Measurements from ENCODE around the gene MCF2L.
"Not testable (repeated sequence)": the region's sequence is repeated elsewhere in the genome, so short reads cannot be mapped to it uniquely, and the experiment has no call there.

The MCF2L gene

DNA sequence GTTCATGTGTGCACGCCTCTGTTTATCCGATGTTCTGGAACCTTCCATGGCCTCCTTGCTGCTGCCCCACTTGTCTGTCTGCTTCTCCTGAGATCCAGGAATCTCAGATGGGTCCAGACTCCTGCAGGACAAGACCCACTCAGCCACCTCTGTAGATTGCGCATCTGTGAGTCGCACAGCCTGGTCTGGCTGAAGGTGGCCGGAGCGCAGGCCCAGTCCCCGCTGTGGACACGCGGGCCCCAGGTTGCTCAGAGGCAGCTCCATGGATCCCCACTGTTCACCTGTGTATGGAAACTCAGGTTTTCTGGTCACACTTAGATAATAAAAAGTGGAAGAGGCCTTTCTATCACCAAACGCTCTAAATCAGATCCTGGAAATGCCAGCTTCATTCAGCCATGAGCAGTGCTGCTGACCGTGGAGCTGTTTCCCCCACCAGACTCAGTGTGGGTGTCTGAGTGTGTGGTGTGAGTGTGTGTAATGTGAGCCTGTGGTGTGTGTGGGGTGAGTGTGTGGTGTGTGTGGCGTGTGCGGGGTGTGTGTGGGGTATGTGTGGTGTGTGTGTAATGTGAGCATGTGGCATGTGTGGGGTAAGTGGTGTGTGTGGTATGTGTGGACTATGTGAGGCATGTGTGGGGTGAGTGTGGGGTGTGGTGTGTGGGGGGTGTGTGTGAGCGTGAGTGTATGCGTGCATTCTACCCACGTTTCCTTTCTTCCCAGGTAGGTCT is 59.5 kb downstream of the MCF2L start:
- no peak for DNase-seq (ENCODE audit: low spot score)
- Histone ChIP-seq H3K27ac (no peak overlapping the region), H3K4me3 (no peak overlapping the region)
- TF ChIP-seq, protein P1, sequence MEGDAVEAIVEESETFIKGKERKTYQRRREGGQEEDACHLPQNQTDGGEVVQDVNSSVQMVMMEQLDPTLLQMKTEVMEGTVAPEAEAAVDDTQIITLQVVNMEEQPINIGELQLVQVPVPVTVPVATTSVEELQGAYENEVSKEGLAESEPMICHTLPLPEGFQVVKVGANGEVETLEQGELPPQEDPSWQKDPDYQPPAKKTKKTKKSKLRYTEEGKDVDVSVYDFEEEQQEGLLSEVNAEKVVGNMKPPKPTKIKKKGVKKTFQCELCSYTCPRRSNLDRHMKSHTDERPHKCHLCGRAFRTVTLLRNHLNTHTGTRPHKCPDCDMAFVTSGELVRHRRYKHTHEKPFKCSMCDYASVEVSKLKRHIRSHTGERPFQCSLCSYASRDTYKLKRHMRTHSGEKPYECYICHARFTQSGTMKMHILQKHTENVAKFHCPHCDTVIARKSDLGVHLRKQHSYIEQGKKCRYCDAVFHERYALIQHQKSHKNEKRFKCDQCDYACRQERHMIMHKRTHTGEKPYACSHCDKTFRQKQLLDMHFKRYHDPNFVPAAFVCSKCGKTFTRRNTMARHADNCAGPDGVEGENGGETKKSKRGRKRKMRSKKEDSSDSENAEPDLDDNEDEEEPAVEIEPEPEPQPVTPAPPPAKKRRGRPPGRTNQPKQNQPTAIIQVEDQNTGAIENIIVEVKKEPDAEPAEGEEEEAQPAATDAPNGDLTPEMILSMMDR (IDR thresholded peaks at IDR 0.05): no peak

DNA sequence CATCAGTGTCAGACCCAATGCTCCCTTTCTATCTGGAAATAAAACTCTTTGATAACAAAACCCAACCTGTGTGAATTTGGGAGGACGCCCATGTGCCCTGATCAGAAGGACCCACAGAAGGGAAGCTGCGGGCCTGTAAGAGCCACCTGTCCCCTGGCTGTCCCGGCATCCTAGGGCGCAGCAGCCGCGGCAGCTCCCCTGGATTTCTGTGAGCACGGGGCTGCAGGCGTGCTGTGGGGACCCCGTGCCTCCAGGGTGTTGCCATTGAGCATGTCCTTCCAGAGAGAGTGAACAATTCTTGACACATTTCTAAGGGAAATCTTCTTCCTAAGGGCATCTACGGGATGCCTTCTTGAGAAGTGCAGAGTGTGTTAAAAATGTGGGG is 60.0 kb downstream of the MCF2L start:
- TF ChIP-seq, protein P1 (IDR thresholded peaks at IDR 0.05): no peak
- Histone ChIP-seq H3K27ac (no peak overlapping the region), H3K4me3 (no peak overlapping the region)
- DNase-seq (ENCODE audit: low spot score): no peak

DNA sequence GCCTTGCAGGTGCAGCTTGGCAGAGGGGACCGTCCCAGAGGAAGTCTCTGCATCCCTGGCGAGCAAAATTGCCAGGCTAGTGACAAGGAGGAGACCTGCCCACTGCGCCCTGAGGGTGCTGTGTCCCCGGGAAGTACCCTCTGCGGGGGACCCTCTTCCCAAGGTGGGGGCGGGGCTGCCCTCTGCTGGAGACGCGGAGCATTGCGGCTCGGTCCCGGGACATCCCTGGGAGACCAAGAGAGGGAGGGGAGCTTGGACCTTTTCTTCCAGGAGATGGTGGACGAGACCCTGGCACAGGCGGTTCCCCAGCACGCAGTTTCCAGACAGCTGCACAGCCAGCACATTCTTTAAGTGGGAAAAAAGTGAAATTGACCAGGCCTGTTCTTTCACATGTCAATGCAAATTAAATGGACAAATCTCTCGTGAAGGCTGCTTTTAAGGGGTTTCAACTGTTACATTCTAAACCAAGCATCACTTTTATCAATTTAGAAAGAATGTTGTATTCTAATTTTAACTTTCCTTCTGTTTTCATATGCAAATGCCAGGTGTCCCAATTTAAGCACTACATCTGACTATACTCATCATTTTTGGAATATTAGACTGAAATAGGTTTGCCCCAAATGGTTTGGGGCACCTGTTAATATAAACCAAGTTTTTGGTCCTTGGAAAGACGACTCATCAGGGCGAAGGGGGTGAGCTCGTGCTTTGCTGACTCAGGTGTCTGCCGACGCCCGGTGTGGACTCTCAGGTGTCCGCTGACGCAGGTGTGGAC is 60.7 kb downstream of the MCF2L start:
- H3K27ac ChIP-seq: no peak overlapping the region
- no peak for DNase-seq (ENCODE audit: low spot score)
- H3K4me3 ChIP-seq: no peak overlapping the region
- TF ChIP-seq, protein P1 (IDR thresholded peaks at IDR 0.05): no peak

DNA sequence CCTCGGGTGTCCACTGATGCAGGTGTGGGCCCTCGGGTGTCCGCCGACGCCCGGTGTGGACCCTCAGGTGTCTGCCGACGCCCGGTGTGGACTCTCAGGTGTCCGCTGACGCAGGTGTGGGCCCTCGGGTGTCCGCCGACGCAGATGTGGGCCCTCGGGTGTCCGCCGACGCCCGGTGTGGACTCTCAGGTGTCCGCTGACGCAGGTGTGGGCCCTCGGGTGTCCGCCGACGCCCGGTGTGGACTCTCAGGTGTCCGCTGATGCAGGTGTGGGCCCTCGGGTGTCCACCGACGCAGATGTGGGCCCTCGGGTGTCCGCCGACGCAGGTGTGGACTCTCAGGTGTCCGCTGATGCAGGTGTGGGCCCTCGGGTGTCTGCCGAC is 61.2 kb downstream of the MCF2L start:
- DNase-seq (ENCODE audit: low spot score): not testable (repeated sequence)

DNA sequence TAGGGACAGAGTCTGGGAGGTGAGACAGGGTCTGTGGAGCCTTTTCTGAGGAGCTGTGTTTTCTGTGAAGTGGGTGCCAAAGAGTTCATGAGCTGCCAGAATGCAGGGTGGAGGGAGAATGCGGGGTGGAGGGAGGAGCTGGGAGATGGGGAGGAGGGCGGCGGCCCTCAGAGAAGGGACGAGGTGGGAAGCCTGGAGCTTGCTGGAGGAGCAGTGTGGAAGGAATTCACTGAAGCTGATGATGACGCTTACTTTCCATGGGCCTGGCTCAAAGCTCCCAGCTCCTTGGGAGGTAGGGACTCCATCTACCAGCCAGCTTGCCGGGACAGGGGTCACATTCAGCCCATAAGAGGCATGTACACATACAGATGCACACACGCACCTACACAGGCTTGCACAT is 62.5 kb downstream of the MCF2L start:
- H3K4me3 ChIP-seq: no peak overlapping the region
- H3K27ac ChIP-seq: no peak overlapping the region
- TF ChIP-seq, protein P1 (IDR thresholded peaks at IDR 0.05): no peak
- DNase-seq (ENCODE audit: low spot score): no peak

More for the DNA sequence above, 61.2 kb downstream of the MCF2L start:
- not testable (repeated sequence) for H3K27ac ChIP-seq, H3K4me3 ChIP-seq

DNA sequence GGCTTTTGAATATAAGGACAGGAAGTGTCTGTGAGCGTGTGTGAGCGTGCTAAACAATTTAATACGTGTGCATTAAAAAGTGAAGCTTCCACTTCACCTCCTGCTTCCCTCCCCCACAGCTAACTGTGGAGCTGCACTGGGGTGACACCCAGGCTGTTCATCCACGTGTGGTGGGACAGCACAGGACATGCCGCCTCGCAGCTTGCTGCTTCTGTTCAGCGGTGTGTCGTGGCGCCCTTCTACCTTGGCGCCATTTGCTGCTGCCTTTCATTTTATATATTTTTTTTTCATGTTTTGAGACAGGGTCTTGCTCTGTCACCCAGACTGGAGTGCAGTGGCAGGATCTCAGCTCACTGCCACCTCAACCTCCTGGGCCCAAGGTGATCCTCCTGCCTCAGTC is 63.3 kb downstream of the MCF2L start:
- DNase-seq (ENCODE audit: low spot score): no peak
- Histone ChIP-seq H3K27ac (no peak overlapping the region), H3K4me3 (no peak overlapping the region)
- TF ChIP-seq, protein P1 (IDR thresholded peaks at IDR 0.05): no peak

DNA sequence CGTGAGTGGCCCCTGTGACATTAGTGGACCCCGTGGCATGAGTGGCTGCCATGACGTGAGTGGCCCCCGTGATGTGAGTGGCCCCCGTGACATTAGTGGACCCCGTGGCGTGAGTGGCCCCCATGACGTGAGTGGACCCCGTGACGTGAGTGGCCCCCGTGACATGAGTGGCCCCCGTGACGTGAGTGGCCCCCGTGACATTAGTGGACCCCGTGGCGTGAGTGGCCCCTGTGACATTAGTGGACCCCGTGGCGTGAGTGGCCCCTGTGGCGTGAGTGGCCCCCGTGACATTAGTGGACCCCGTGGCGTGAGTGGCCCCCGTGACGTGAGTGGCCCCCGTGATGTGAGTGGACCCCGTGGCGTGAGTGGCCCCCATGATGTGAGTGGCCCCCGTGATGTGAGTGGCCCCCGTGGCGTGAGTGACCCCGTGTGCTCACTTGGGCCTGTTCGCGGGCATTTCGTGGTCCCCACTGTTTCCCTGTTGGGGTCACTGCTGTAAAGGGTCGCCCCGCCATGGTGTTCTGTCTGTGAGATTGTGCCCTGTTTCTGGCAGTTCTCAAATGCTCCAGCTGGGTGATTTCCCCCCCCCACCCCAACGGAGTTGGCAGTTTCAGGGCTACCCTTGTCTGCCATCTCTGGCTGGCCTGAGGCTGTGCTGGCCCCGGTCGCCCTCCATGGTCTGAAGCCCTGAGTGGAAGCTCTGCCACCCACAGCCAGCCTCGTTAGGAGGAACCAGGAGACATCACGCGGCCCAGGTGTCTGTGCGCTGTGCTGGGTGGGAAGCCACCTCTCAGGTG is 64.2 kb downstream of the MCF2L start:
- Histone ChIP-seq H3K27ac (no peak overlapping the region), H3K4me3 (no peak overlapping the region)
- no peak for DNase-seq (ENCODE audit: low spot score)
- TF ChIP-seq, protein P1 (IDR thresholded peaks at IDR 0.05): no peak
